IPS-11a (cell line): ENCODE measurements around the gene MICAL3.
"Not testable (repeated sequence)": the region's sequence is repeated elsewhere in the genome, so short reads cannot be mapped to it uniquely, and the experiment has no call there.

Experiments
- H3K4me3 ChIP-seq: one replicate; pipeline ENCODE4 v1.5.1; 2013; ENCODE audit warnings: low read depth, low read length, control low read depth

MICAL3 gene

DNA sequence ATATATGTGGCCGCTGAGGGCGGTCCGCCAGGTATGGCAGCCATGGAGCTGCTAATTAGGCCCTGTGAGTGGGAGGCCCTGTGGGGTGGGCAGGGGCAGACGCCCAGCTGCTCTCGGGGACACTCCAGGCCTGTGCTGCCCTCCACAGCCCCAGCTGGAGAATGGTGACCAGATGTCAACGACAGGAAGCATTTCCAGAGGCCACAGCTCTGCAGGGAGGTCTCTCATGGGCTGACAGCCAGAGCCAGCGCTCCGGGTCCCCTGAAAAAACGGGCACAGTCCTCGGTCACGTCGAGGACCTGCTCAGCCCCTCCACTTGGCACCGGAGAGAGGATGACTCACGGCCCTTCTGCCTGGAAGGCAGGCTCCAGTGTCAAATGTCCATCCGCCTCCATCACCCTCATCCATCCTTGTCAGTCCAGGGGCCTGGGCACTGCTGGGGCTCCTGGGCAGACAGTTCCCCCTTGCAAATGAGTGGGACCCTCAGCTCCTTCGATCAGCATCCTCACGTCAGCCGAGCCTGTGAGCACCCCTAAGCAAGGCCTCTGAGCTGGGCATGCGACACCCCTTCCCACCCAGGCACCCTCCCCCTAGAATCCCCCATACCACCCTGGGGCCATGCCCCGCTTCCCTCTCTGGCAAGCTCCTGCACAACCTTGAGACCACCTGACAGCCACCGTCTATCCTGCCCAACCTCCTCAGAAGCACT lies 252.0 kb downstream of the MICAL3 start:
- no peak overlapping the region for H3K4me3 ChIP-seq

- no peak overlapping the region for H3K4me3 ChIP-seq
Measured at GRCh38 chr22:17770180-17771077, 253.9 kb downstream of the MICAL3 start.

- H3K4me3 ChIP-seq, result no peak overlapping the region
Measured at GRCh38 chr22:17769716-17770082, 254.7 kb downstream of the MICAL3 start.

DNA sequence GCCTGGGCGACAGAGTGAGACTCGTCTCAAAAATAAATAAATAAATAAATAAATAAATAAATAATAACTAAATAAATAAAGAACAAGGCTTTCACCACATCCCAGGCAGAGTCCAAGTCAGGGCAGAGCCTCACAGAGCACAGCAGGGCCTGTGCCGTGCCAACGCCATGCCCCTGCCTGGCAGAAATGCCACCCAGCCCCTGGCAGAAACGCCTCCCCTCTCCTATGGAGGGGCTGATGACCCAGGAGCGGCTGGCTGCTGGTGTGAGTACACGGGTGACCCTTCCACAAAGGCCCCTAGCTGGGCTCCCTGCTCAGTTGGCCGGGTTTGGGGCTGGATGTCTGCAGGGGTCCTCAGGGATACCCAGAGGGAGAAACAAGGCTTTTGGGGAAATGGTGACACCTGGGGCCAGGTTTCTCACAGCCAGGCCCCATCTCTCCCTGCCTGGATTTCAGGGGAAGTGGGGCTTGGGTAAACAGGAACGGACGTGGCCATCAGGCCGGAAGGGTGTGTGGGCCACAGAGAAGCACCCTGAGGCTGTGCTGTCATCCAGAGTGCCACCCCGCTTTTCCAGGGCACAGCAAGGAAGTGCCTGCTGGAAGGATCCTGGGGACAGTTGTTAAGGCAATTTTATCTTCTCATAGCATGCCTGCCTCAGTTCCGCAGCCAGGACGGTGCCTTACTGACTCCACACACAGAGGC lies 255.2 kb downstream of the MICAL3 start:
- no peak overlapping the region for H3K4me3 ChIP-seq

DNA sequence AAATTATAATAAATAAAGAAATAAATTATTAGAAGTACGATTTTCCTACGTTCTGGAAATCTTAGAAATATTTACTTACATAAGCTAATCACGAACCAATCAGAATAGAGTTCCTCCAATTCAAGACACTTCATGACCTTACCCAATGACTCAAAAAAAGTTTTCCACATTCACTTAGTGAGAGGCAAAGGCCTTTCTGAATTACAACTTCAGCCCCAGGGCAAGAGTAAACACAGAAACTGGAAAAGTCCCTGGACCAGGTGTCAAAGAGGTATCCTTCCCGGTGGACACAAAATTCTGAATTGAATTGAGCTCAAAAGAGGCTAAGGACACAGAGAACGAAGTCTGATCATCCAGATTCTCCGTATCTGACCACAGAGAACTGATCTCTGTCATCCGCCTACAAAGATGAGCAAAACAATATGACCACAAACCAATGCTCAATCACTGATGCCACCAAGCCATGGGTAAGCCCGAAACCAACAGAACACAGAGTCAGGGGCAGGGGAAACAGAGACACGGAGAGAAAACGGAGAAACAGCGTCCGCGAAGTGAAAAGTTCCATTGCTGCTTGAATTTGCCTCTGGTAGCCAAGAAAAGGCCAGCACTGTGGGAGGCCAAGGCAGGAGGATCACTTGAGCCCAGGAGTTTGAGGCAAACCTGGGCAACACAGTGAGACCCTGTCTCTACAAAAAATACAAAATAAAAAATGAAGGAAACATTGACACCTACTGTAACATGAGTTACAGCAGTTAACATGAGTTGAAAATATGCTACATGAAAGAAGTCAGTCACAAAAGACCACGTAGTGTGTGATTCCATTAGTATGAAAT lies 256.9 kb downstream of the MICAL3 start:
- H3K4me3 ChIP-seq, result no peak overlapping the region

GRCh38 chr22:17764852-17765251 lies 259.5 kb downstream of the MICAL3 start:
- not testable (repeated sequence) for H3K4me3 ChIP-seq

DNA sequence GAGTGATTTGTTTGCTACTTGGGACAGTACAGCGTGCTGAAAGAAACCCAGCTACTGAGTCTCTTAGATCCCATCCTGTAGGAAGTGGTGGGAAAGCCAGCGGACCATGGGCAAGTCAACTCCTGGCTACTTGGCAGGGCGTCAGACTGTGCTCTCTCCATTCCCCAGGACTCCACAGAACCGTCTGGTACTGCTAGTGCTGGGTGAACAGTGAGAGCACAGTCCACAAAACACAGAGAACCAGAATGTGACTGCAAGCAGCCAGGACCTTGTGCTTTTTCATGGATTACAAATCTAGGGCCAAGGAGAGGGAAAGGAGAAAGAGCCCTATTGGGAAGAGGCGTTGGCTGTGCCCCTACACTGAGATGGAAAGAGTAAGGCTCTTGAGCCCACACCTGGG lies 260.3 kb downstream of the MICAL3 start:
- H3K4me3 ChIP-seq, result no peak overlapping the region

- not testable (repeated sequence) for H3K4me3 ChIP-seq
Measured at GRCh38 chr22:17763442-17763841, 260.9 kb downstream of the MICAL3 start.

- H3K4me3 ChIP-seq, result no peak overlapping the region
Measured at GRCh38 chr22:17761138-17761488, 263.2 kb downstream of the MICAL3 start.

DNA sequence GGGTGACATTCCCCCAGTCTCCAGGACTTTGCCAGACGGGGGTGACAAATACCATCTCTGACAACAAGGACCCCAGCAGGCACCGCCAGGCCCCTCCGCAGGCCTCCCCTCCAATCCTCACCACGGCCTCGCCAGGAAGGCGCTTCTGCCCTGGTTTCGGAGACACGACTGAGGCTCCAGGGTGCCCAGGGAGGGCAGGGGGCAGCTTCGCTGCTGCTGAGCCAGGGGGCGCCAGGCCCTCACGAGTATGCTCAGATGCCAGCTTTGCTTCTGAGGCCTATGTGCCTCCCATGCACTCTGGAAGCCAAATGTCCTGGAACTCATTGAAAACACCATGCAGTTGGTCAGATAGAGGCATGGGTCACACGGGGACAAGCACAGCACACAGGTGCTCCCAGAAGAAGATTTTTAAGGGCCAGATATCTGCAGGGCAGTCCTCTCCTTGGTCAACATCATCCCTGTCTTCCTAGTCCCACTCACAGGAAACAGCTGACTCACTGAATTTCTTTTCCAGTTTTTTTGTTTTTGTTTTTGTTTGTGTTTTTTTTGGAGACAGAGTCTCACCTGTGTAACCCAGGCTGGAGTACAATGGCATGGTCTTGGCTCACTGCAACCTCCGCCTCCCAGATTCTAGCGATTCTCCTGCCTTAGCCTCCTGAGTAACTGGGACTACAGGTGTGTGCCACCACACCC lies 270.0 kb downstream of the MICAL3 start:
- no peak overlapping the region for H3K4me3 ChIP-seq

DNA sequence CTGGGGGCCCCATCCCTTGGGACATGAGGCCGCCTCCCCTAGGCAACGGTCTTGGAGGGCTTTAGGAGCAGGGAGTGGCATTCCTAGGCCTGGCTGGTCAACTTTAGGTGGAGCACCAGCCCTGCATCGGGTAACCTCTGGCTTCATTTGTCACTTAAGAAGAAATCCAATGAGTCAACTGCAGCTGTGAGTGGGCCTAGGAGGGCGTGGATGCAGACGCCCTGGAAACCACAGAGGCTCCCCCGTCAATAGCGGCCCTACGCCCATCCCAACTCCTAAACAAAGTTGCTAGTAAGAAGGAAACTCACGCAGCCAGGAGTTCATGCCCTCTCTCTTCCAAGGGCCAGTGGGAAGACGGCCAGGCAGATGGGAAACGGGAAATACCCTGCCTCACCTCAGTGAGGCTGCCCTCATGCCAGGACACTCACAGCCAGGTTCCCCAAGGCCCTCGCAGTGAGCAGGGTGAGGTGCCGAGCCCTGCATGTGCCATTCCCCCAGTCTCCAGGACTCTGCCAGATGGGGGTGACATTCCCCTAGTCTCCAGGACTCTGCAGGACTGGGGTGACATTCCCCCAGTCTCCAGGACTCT lies 270.9 kb downstream of the MICAL3 start:
- H3K4me3 ChIP-seq, result no peak overlapping the region

DNA sequence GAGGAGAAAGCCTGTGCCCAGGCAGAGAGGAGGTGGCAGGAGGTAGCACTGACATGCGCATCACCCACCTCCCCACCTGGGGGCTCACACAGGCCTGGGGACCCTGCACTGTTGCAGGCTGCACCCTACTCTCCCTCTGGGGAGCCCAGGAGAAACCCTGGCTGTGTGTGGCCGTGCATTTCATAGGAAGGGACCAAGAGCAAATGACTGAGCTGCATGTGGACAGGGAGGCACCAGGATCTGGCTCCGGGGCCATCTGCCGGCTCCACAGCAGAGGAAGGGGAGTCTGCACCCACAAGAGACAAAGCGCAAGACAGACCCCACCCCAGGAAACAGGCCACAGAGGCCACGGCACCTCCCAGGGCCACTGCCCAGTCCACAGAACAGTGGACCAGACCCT lies 272.8 kb downstream of the MICAL3 start:
- no peak overlapping the region for H3K4me3 ChIP-seq

DNA sequence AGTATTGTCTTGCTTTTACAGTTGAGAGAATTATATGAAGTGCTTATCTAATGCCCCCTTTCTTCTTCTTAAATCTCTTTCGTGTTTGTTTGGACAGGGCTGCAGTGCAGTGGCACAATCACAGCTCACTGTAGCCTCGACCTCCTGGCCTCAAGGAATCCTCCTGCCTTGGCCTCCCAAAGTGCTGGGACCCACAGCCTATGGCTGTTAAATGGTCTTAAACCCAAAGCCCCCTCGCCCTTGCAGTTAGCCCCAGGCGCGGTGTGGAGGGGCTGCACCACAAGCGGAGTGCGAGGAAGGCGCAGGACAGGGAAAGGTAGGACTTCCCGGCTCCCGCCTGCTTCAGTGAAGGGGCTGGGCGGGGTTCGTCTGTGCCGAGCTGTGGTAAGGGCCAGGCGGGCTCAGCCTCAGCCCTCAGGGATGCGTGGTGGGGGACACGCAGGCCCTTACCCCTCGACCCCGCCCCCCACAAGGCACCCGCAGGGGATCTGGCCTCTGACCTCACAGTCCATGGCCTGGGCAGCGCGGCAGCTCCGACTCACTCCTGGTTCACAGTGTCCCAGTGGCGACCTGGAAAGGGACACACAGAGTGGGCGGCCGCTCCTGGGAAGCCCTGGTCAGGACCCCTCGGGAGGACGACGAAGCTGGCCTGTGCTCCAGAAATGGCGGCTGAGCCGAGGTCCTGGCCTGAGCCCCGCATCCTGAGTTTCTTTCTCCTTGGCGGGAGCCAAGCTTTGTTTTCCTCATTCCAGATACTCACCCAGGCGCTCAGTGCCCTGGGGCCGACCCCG lies 274.6 kb downstream of the MICAL3 start:
- no peak overlapping the region for H3K4me3 ChIP-seq

GRCh38 chr22:17748555-17749353 lies 275.6 kb downstream of the MICAL3 start:
- no peak overlapping the region for H3K4me3 ChIP-seq

GRCh38 chr22:17746916-17747315 lies 277.4 kb downstream of the MICAL3 start:
- no peak overlapping the region for H3K4me3 ChIP-seq

- no peak overlapping the region for H3K4me3 ChIP-seq
Measured at GRCh38 chr22:17744430-17744829, 279.9 kb downstream of the MICAL3 start.

DNA sequence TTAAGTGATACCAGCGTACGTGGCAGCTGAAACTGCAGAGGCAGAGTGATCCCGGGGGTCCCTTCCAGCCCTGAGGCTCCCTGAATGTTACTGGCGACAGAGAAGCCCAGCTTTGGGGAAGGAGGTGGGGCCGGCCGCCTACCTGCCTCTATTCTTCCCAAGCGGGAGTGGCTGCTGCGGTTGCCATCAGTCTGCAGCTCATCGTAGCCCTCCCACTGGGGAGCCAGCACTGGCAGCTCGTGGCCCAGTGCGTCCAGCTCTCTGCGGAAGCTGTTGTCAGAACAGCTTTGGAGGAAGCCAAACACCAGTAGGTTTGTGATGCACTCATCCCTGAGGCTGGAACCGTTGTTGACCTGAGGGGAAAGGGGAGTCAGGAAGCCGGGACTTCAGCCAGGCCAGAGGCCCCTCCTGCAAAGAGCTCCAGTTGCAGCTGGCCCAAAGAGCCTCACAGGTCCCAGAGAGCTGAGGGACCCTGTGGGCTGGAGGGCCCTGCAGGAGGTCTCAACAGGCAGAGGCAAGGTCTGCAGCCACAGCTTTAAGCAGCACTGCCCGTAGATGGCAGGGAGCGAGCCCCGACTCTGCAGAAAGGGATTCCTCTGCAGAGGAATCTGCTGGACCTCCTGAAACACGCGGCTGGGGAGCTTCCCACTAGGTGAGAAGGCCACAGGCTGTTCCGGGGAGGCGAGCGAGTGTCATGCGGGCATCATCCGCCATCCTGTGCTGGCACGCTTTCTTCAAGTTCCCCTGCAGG lies 280.5 kb downstream of the MICAL3 start:
- no peak overlapping the region for H3K4me3 ChIP-seq

- no peak overlapping the region for H3K4me3 ChIP-seq
Measured at GRCh38 chr22:17742527-17742902, 281.8 kb downstream of the MICAL3 start.
